Erythroblast (primary cell): ENCODE measurements around the gene SYT3.

Source experiments
- GATA1 ChIP-seq: IDR thresholded peaks from 2 replicates; pipeline ENCODE4 v1.6.1; 2011; ENCODE audit warnings: low read depth, mild to moderate bottlenecking, control low read depth, low read length, moderate library complexity
- POLR2A ChIP-seq: IDR thresholded peaks from 2 replicates; pipeline ENCODE4 v1.6.1; 2011; ENCODE audit warnings: mild to moderate bottlenecking, low read length

DNA sequence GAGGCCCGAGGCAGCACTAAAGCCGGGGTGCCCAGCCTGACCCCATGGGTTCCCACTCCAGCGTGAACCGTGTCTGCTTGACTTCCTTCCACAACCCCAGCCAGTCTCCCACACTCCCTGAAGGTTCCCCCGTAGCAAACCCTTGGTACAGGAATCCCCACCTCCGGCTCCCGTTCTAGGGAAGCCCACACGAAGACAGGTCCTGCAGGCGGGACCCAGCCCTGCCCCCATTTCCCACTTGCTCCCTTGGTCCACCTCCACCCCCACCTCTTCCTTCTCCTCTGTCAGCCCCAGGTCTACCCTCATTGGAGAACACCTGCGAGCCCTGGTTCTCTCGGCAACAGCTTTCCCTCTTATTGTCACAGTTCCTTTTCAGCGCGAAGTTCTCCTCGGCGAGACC lies 33.4 kb upstream of the SYT3 start:
- TF ChIP-seq POLR2A = no peak
- no peak for TF ChIP-seq GATA1
